ENCODE results near the gene DOCK4.

DOCK4 gene

GRCh38 chr7:111858331-111858730 is 347.9 kb downstream of the DOCK4 start:
- DNase-seq (ENCODE audit: low read depth) = no peak

DNA sequence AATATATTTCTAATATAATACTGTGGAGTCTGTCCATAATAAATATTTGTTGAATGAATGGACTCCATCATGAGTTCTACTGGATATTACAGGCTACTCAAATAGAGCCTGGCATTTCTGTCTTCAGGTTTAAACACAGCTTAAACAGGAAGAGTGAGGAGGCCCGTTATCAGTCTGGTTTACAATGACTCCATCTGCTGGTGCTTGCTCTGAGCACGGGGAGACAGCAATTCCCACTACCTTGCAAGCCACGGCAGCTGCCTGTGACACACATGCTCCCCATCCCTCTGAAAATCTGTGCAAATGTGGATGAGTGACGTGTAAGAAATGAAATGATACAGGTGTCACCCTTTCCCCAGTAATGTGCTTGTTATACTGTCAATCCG is 350.4 kb downstream of the DOCK4 start:
- DNase-seq (ENCODE audit: low read depth) = no peak

GRCh38 chr7:111855161-111855841 is 350.9 kb downstream of the DOCK4 start:
- no peak for DNase-seq (ENCODE audit: low read depth)

DNA sequence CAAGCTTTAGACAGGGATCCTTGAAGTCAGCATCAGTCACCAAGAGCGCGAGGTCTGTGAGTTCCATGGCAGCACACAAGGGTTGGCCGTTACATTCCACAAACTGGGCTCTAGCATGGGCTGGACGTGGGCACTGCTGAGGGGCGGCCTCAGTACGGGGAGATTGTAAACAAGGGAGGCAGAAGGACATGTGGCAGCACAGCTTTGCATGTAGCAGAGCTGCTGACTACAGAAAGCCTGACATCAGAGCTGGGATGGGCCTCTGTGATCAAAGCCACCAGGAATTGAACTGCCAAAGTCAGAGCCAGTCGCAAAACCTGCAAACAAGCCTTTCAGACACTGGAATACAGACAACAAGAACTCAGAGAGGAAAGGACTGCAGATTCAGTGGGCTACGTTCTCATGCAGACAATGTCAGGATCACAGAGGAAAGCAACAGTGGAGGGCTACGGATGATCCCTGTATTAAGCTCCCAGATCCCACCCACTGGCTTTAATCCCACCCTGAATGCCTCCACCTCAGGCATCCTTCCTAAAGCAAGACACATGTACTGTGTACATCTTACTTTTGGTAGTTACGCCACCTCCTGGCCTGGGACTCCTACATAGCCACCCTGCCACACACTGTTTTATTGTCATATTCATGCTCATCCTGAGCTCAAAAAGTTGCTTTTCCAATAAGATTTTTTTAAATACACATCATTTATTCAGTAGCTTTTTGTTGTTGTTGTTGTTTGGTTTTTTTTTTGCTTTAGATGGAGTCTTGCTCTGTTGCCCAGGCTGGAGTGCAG is 352.8 kb downstream of the DOCK4 start:
- DNase-seq (ENCODE audit: low read depth) = no peak

GRCh38 chr7:111852081-111852480 is 354.1 kb downstream of the DOCK4 start:
- DNase-seq (ENCODE audit: low read depth) = no peak

DNA sequence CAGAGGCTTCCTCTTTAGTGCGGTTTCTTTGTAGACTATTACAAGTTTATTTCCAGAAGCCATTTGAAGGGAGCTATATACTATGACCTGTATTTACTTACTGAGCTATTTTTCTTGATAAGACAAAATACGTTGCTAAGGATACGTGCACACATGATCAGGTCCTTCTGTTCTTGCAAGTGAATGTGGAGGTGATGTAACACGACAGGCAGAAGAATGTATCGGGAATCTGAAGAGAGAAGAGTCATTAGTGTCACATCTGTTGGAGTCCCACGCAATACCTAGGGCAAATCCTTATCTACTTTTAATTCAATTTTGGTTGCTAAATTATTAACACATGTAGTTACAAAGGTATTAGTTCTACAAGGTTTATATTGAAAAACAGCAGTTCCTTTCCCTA is 359.3 kb downstream of the DOCK4 start:
- DNase-seq (ENCODE audit: low read depth) = no peak

DNA sequence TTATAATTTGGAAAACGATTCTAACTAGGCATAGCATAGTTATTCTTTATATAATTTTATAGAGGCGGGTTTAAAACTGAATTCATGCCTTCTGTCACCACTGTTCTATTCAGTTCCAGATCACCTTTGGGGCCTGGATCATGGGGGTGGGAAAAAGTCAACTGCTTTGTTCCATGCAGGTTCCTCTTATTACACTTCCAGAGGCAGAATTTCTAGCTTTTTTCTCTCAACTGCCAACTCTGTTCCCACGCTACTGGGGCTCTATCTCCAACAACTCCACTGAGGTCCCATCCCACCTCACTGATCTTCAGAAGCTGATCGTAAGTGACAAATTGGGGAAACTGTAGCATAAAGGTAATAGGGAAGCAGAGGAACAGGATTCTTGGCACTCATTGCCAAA is 360.3 kb downstream of the DOCK4 start:
- DNase-seq (ENCODE audit: low read depth) = no peak

DNA sequence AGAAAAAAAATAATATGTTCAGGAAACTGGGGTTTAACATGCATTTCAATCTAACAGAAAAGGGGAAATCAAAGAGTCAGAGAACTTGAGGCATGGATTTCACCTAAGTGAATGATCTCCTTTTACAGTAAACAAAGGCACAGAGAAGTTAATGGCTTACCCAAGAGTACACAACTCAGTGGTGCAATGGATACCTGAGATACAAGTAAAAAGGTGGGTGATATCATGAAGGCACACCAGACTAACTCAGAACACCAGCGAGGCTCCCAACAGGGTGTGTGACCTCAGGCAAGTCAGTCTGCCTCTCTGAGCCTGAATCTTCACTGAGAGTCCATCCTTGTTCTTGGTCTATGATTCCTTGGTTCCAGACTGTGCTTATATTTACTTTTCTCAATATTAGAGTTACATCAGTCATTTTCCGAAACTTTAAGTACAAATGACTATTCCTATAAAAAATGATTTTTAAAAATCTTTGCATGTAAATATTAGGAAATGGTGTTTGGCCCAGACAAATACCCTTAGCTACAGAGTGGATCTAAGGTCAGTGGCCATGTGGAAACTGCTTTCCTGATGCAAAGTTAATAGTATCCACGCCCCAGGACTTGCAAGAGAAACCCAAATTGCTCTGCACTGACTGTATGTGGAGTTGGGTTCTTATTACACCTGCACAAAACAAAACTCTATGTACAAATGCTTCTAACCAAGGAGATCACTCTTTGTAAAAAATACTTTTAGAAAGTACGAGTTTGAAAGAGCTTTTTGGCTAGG is 361.1 kb downstream of the DOCK4 start:
- no peak for DNase-seq (ENCODE audit: low read depth)

DNA sequence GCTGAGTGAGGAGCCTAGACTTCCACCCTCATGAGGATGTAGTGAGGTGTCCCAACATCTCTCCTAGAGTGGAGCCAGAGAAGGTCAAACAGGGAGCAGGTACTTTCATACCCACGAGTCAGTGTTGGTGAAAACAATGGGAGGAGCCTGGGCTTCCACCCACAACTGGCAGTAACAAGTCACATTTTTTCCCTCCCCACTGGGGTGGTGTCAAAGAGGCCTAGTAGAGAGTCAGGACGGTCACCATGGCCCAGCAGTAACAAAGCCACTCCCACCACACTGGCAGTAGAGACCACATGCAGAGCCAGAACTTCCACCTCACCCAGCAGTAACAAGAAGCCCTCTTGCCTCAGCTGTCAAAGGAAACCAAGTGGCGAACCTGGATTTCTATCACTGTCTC is 363.7 kb downstream of the DOCK4 start:
- no peak for DNase-seq (ENCODE audit: low read depth)

DNA sequence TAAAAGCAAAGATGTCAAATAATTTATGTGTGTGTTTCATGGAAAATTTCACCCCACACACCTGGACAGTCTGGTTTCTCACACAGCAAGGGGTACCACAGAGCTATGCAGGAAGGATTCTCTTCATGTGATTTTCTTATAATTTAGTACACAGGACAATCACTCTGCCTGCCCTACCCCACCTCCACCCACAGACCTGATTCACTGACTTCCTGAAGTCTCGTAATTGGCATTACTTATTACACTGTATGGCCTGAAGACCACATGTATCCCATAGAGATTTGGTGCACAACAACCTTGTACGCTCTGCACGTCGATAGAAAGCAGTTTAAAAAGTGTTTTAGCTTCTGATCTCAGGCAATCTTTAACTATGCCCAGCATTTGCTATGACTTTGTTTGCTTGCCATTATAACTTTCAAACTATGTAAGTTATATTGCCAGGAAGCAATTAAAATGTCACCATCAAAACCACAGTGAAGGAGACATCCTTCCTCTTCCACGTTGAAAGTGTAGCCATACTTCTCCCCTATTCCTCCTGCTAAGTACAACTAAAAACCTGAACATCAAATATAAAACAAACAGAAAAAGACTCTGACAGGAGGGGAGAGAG is 364.5 kb downstream of the DOCK4 start:
- no peak for DNase-seq (ENCODE audit: low read depth)

GRCh38 chr7:111840528-111840927 is 365.7 kb downstream of the DOCK4 start:
- no peak for DNase-seq (ENCODE audit: low read depth)

DNA sequence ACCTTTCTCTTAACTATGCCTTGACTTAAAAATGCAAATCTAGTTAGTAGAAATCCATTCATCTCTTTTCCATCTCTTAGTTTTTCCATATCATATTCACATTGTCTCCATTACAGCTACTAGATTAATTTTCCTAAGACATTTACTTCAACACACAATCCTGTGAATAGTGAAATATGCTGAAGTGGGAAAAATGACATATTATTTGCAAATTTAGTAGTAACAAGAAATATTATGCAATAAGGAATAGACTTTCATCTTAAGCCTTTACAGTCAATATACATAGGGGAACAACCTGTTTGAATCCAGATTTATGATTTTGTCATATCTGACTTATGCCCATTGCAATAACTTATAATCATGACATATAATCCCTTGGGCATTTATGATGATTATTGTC is 366.9 kb downstream of the DOCK4 start:
- no peak for DNase-seq (ENCODE audit: low read depth)

- DNase-seq (ENCODE audit: low read depth) = no peak
Observed at GRCh38 chr7:111836592-111836991, 369.6 kb downstream of the DOCK4 start.

GRCh38 chr7:111835066-111835465 is 371.1 kb downstream of the DOCK4 start:
- DNase-seq (ENCODE audit: low read depth) = no peak

GRCh38 chr7:111834367-111834766 is 371.8 kb downstream of the DOCK4 start:
- no peak for DNase-seq (ENCODE audit: low read depth)

DNA sequence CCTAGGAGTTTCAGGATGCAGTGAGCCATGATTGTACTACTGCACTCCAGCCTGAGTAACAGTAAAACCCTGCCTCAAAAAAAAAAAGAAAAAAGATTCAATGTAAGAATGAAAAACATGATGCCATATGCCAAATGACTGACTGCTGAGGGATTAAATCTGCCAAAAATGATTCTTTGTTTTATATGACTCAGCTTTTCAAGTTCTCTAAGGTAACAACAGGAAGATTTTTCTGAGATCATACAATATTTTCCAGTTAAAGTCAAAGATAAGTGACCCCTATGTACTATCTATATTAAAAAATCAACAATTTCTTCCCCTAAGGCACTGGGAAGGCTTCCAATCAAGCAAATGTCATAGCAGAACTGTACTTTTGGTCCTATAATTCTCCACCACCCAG is 372.7 kb downstream of the DOCK4 start:
- DNase-seq (ENCODE audit: low read depth) = no peak

- no peak for DNase-seq (ENCODE audit: low read depth)
Observed at GRCh38 chr7:111832174-111832573, 374.0 kb downstream of the DOCK4 start.

GRCh38 chr7:111829221-111829620 is 377.0 kb downstream of the DOCK4 start:
- no peak for DNase-seq (ENCODE audit: low read depth)

- no peak for DNase-seq (ENCODE audit: low read depth)
Observed at GRCh38 chr7:111827863-111828504, 378.2 kb downstream of the DOCK4 start.

DNA sequence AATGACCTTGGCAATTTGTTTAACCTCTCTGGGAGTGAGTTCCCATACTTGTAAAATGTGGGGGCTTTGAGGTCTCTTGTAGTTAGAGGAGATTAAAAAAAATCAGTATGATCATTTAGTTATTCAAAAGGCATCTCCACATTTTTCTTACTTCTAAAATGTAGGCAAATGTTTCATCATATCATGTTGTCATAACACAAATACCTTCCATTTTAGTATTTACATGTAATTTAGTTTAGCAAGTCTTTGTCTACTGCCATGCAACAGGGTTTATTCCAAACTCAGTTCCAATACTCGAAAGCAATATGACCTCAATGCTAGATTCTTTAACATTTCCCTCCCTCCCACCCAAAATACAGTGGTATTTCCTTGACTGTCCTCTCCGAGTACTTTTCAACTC is 381.2 kb downstream of the DOCK4 start:
- no peak for DNase-seq (ENCODE audit: low read depth)

DNA sequence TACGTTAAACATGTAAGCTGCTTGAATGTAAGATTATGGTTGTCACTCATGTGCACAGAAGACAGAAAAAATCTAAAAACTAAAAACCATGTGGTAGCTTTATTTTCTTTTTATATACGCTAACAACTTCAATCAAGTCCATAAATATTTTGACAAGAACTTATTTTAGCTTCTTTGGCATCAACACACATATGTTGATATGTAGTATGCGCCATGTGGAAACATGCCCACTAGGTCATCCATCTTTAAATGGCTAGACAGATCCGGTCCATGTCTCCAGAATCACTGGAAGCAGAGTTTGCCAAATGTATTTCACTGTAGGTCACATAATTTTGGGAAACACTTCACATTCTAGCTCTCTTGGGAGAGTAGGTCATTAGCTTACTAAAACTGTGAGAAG is 382.4 kb downstream of the DOCK4 start:
- DNase-seq (ENCODE audit: low read depth) = no peak

GRCh38 chr7:111821046-111821445 is 385.2 kb downstream of the DOCK4 start:
- no peak for DNase-seq (ENCODE audit: low read depth)
